Stimulated activated CD8-positive, alpha-beta memory T cell treated with anti-CD3 and anti-CD28 coated beads, Interleukin-4, amount 100 ng/mL, for 24 hours (primary cell): Measurements from ENCODE around the gene ANGPTL2.

Source experiments
- DNase-seq: peaks from one replicate; pipeline ENCODE4 v3.0.0-alpha.2; 2020; ENCODE audit warnings: low read depth

The ANGPTL2 gene

GRCh38 chr9:127093319-127094020 is 29.0 kb downstream of the ANGPTL2 start:
- no peak for DNase-seq

GRCh38 chr9:127092041-127092608 is 30.3 kb downstream of the ANGPTL2 start:
- DNase-seq = no peak

GRCh38 chr9:127091526-127091925 is 30.9 kb downstream of the ANGPTL2 start:
- DNase-seq = no peak

GRCh38 chr9:127090341-127090985 is 32.0 kb downstream of the ANGPTL2 start:
- no peak for DNase-seq

GRCh38 chr9:127089631-127090081 is 32.8 kb downstream of the ANGPTL2 start:
- no peak for DNase-seq

- DNase-seq = no peak
Observed at GRCh38 chr9:127088724-127089615, 33.5 kb downstream of the ANGPTL2 start.

- DNase-seq = no peak
Observed at GRCh38 chr9:127087836-127088235, 34.6 kb downstream of the ANGPTL2 start.

- no peak for DNase-seq
Observed at GRCh38 chr9:127087411-127087810, 35.0 kb downstream of the ANGPTL2 start.

GRCh38 chr9:127086771-127087170 is 35.7 kb downstream of the ANGPTL2 start:
- DNase-seq = no peak

GRCh38 chr9:127085186-127085585 is 37.2 kb downstream of the ANGPTL2 start:
- DNase-seq = no peak

- DNase-seq = no peak
Observed at GRCh38 chr9:127084076-127085039, 38.1 kb downstream of the ANGPTL2 start.

- no peak for DNase-seq
Observed at GRCh38 chr9:127083138-127083980, 39.1 kb downstream of the ANGPTL2 start.

- DNase-seq = no peak
Observed at GRCh38 chr9:127081250-127082185, 40.9 kb downstream of the ANGPTL2 start.

- no peak for DNase-seq
Observed at GRCh38 chr9:127079446-127080140, 42.8 kb downstream of the ANGPTL2 start.

- DNase-seq = no peak
Observed at GRCh38 chr9:127078988-127079387, 43.4 kb downstream of the ANGPTL2 start.

GRCh38 chr9:127078336-127078735 is 44.1 kb downstream of the ANGPTL2 start:
- no peak for DNase-seq

GRCh38 chr9:127077644-127077946 is 44.8 kb downstream of the ANGPTL2 start:
- no peak for DNase-seq

- DNase-seq = no peak
Observed at GRCh38 chr9:127076860-127077643, 45.4 kb downstream of the ANGPTL2 start.
